ENCODE data around the gene FOXQ1. TPM values are rescaled to one million over a fixed set of nuclear protein-coding genes. Genes with fewer than 3 reads are reported as not detected.

Gene FOXQ1
- total and polyA plus RNA-seq, 2 of the 13 experiments (the other 11 are each of a cell fraction or from before 2014, with no cell fraction given) = 35.2 to 39.8 TPM

- TF ChIP-seq ZNF574 (CRISPR knock-in tag; IDR thresholded peaks at IDR 0.05) (peak; percentile 24), PREB (CRISPR knock-in tag; IDR thresholded peaks at IDR 0.05) (no peak), PRDM15 (CRISPR knock-in tag; IDR thresholded peaks at IDR 0.05) (no peak; the same call in 1 of the 2 replicates), ZFP62 (CRISPR knock-in tag; IDR thresholded peaks at IDR 0.05) (no peak), SRSF4 (IDR thresholded peaks at IDR 0.05; ENCODE audit: low read depth, low read length, poor library complexity, severe bottlenecking) (no peak), FLYWCH1 (CRISPR knock-in tag; IDR thresholded peaks at IDR 0.05) (no peak), ZNF496 (CRISPR knock-in tag; IDR thresholded peaks at IDR 0.05; ENCODE audit: insufficient replicate concordance) (no peak), ZNF776 (CRISPR knock-in tag; IDR thresholded peaks at IDR 0.05) (no peak), NCOR1 (IDR thresholded peaks at IDR 0.05; ENCODE audit: borderline replicate concordance, low read length) (no peak; the same call in 1 of the 2 replicates), PHF5A (CRISPR knock-in tag; IDR thresholded peaks at IDR 0.05; ENCODE audit: low read depth, unreplicated experiment) (no peak), PAF1 (CRISPR knock-in tag; IDR thresholded peaks at IDR 0.05) (no peak), PHF8 (CRISPR knock-in tag; IDR thresholded peaks at IDR 0.05) (peak; percentile 50; the same call in 1 of the 2 replicates), RBM22 (optimal IDR thresholded peaks at IDR 0.05; ENCODE audit: low read length) (no peak), ZNF33B (CRISPR knock-in tag; IDR thresholded peaks at IDR 0.05) (no peak), ZNF841 (CRISPR knock-in tag; IDR thresholded peaks at IDR 0.05; ENCODE audit: borderline replicate concordance) (no peak), MLLT10 (CRISPR knock-in tag; IDR thresholded peaks at IDR 0.05) (no peak), YEATS4 (CRISPR knock-in tag; IDR thresholded peaks at IDR 0.05; ENCODE audit: borderline replicate concordance) (no peak; the same call in 1 of the 2 replicates), GABPA (IDR thresholded peaks at IDR 0.05; ENCODE audit: low read depth, low read length) (no peak), GABPA (CRISPR knock-in tag; IDR thresholded peaks at IDR 0.05; ENCODE audit: low read depth) (no peak), ZBTB43 (CRISPR knock-in tag; conservative IDR thresholded peaks at IDR 0.05) (0 out of 2 replicates have a peak, but pooled peaks have one; percentile 46), PAWR (CRISPR knock-in tag; IDR thresholded peaks at IDR 0.05; ENCODE audit: borderline replicate concordance) (0 out of 2 replicates have a peak, but pooled peaks have one; percentile 32)
Observed at GRCh38 chr6:1263039-1263849, 48.7 kb upstream of the FOXQ1 start (continued).
